RCC 7860 (cell line): ENCODE measurements around the gene SYTL3.

Experiments used
- DNase-seq: peaks from one replicate; pipeline ENCODE4 v3.0.0-alpha.2; 2015; ENCODE audit warnings: low spot score
- FAIRE-seq: peaks from 2 replicates; lab custom pipeline; 2012; peaks lifted over from hg19 to GRCh38; lab: Jason Lieb, UNC

The SYTL3 gene

DNA sequence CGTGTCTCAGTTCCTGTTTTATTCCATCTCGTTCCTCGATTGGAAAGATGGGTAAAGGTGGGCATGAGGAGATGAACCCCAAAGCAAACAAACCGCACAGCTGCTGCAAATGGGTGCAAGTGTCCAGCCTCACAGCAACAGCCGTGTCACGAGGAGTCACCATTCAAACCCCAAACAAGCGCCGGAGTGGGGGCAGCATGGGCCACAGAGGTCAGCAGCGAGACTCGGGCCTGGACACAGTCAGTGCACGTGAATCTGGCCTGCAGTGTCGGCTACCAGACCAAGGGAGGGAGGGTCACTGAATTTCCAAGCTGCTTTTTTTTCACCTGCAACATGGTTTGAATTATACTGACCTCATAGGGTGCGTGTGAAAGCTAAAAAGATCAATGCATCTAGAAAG lies 105.8 kb downstream of the SYTL3 start:
- FAIRE-seq: no peak
- DNase-seq: no peak

DNA sequence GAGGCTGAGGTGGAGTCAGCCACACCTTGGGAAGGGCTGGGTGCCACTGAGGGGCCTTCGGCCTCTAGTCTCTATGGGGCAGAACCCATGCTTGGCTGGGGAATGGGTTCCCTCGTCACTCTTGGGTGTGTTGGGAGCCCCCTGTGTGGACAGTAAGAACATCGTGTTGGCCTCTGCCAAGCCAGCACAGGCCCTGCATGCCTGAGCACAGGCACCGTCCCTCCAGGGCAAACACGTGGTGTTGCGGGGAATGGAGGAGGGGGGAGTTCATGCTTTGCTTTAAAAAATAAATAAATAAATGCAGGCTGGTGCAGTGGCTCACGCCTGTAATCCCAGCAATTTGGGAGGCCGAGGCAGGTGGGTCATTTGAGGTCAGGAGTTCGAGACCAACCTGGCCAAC lies 106.3 kb downstream of the SYTL3 start:
- no peak for FAIRE-seq
- no peak for DNase-seq

DNA sequence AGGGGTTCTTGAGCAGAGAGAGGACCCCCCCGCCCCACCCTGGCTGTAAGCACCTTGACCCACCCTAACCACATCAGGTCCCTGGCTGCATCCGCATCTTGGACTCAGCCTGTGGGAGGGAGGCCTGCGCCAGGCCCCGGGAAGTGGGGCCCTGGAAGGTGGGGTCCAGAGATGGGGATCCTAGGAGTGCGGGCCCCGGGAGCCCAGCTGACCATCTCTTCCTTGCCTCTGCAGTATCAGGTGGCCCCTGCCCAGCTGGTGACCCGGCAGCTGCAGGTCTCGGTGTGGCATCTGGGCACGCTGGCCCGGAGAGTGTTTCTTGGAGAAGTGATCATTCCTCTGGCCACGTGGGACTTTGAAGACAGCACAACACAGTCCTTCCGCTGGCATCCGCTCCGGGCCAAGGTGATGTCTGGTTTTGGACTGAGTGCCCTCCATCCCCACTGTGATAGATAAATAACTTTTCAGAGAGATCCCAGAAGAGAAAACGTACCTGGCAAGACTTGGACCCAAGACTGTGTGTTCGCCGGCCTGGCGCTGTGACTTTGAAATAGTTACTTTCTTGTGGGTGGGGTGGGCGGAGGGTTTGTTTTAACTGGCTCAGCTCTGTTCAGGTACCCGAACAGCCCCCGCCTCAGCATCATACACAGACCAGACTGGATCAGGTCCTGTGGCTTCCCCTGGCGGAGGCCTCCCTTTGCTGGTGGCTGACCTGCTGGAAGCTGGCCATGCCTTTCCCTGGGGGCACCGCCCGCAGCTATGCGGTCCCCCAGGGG lies 107.3 kb downstream of the SYTL3 start:
- FAIRE-seq: no peak

DNA sequence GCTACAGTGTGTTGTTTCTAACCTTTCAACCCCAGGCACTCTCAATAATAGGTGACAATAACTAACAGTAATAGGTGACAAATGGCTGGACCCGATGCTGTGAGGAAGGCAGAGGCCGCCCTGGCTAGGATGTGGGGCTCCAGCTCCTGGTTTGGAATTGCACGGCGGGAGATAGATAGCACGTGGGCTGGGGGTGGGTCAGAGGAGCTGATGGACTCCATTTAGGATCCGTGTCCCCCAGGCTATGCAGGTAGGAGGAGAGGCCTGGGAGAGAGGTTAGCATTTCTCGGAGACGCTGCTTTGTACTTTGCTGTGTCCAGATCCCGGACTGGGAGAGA lies 107.9 kb downstream of the SYTL3 start:
- DNase-seq (no peak), FAIRE-seq (no peak)

More for the DNA sequence above, 107.3 kb downstream of the SYTL3 start:
- no peak for DNase-seq

DNA sequence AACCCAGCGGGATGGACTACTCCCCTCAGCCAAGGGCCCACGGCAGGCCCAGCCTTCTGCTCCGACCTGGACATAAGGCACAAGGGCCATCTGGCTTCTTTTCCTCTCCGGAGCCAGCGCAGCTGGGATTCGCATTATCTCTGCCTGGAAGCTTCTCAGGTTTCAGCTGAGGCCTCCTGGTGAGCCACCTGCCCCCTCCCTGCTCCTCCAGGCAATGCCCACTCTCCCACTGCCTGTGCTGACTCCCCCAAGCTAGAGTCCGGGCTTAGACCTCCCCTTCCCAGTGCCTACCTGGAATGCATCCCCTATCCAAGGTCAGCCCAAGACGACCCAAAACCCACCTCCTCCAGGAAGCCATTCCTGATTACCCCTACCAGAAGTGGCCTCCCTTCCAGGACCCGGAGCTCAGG lies 108.6 kb downstream of the SYTL3 start:
- FAIRE-seq (no peak), DNase-seq (no peak)

DNA sequence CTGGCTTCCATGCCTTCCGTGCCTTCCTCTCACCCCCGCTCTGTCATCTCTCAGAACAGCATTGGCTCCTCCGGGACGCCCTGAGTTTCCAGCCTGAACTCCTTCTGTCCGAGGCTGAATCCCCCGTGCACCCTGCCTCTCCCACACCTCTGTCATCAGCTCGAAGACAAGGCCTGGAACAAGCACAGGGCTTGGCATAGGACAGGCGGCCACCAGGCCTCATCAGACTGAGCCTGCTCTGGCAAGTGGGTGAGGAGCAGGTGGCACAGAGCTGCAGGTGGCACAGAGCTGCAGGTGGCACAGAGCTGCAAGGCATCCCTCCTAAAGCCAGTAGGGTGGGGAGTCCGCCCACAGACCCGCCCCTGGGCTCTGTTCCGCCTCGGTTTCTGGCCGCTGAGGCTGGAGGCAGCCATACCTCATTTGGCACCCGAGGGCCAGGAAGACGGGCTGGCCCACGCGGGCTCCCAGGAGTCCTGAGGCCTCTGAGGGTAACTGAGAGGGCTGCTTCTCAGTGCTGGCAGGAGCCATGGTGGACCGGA lies 109.2 kb downstream of the SYTL3 start:
- DNase-seq: no peak
- no peak for FAIRE-seq

DNA sequence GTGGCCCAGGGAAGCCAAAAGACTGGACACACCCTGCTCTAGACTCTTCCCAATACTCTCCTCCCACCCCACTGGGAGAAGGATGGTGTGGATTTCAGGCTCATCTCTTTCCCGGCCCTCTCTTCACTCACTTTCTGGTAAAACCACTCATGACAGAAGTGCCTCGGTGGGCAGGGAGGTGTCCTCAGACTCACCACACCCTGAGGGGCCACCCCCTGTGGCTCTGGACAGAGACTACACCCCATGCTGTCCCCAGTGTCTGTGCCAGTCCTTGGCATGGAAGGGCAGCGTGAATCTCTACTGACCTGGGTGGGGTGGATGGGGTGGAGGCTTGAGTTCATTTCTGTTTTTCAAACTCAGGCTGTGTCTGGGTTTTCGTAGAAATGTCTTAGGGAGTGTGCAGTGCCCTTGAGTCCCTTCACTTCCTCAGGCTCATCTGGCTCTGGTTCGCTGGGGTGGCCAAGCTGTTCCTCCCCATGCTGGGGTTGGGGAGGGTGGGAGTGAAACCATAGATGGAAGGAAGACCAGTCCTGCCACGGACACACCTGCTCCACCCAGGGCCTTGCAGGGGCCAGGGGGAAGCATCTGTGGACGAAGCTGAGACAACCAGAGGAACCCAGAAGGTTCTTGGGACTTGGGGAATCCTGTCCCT lies 110.2 kb downstream of the SYTL3 start:
- DNase-seq (no peak), FAIRE-seq (no peak)

DNA sequence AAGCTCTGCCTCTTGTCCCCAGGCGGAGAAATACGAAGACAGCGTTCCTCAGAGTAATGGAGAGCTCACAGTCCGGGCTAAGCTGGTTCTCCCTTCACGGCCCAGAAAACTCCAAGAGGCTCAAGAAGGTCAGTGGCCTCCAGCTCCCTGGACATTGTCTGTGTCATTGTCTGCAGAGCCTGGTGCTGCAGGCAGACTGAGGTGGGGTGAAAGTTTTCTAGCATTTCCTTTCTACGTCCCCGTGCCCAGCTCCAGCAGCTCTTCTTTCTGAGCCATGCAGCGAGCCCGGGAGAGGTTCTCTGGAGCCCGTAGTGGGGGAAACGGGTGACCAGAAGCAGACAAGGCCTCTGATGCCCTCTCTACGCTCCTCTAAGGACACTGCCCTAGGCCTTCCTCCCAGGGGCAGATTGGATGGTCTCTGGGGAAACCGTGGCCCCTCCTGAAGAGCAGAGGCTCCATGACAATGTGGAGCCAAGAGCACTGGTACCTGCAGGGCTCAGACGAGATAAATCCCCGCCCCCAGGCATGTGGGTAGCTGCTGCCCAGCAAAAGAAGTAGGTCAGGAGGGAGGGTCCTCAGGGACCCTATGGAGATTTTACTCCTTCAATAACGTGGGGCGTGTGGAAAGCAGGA lies 110.9 kb downstream of the SYTL3 start:
- DNase-seq (no peak), FAIRE-seq (no peak)

DNA sequence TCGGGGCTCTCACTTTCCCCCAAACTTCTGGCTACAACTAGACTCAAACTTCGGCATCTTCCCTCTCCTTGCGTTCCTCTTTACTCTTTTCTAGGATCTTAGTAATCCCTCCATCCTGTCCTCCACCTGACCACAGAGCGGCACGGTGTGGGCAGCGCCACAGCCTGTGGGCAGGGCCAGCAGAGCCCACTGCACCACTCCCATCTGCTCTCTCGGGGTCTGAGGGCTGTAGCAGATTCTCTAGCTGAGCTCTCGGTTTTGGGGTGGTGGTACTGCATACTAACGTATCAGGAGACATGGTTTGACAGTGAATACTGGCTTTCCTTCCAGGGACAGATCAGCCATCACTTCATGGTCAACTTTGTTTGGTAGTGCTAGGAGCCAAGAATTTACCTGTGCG lies 111.9 kb downstream of the SYTL3 start:
- no peak for DNase-seq
- FAIRE-seq: no peak

DNA sequence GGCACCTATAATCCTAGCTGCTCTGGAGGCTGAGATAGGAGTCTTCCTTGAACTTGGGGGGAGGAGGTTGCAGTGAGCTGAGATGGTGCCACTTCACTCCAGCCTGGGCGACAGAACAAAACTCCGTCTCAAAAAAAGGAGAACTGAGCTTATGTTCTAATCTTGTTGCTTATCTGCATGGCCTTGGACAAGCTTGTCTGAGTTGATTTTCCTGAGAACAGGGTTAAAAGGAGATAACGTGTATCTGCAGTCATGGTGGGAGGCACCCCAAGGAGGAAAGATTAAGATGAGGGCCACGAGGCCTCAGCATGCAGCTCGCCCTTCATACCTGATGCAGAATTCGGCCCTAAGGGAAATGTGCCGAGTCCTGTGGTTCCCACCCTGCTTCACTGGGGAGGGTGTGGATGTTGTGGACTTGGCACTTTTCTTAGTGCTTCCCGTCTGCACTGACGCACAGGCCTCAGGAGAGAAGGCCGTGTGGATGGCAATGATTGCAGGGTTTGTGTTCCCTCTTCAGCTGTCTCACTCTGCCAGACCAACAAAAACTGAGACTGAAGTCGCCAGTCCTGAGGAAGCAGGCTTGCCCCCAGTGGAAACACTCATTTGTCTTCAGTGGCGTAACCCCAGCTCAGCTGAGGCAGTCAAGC lies 113.1 kb downstream of the SYTL3 start:
- DNase-seq: no peak
- FAIRE-seq: no peak

DNA sequence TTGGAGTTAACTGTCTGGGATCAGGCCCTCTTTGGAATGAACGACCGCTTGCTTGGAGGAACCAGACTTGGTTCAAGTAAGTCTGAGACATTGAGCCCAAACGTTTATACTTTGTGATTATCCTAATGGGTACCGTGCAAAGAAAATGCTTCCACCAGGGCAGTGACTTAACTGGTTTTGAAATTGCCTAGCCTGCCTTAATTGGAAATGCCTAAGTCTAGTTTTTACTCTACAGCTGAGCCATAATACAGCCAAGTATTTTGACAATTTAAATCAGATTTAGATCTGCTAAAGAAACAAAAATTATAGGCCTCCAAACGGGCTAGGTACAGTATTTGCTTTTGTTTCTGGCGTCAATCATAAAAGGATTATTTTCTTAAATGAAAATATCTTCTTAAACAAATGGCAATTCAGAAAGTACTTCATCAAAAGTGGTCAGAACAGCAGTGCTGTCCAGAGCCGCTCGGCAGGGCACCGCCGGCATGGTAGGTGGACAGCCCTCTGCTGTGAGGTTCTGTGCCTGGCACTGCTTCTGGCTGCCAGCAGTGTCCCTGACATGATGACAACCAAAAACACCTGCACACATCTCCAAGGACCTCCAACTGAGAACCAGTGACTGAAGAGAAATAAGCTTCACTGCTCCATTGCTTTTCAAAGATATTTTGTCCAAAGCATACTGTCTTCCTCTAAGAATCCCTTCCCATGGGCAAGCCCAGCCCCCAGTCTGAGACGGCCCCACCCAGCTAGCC lies 113.8 kb downstream of the SYTL3 start:
- no peak for FAIRE-seq

DNA sequence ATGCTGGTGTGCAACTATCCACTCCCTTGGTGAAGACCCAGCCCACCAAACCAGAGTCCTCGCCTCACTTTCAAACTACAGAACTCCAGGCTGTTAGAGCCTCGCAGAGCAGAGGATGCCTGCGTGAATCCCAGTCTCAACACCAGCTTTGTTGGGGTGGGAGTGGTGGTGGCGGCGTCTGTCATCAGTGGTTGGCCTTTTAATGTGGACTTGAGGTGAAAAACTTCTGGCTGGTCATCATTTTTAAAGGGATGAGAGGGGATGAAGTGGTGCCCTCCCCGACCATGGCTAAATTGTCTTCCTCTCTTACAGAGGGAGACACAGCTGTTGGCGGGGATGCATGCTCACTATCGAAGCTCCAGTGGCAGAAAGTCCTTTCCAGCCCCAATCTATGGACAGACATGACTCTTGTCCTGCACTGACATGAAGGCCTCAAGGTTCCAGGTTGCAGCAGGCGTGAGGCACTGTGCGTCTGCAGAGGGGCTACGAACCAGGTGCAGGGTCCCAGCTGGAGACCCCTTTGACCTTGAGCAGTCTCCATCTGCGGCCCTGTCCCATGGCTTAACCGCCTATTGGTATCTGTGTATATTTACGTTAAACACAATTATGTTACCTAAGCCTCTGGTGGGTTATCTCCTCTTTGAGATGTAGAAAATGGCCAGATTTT lies 114.5 kb downstream of the SYTL3 start:
- FAIRE-seq (no peak), DNase-seq (no peak)

More for the DNA sequence above, 113.8 kb downstream of the SYTL3 start:
- no peak for DNase-seq

DNA sequence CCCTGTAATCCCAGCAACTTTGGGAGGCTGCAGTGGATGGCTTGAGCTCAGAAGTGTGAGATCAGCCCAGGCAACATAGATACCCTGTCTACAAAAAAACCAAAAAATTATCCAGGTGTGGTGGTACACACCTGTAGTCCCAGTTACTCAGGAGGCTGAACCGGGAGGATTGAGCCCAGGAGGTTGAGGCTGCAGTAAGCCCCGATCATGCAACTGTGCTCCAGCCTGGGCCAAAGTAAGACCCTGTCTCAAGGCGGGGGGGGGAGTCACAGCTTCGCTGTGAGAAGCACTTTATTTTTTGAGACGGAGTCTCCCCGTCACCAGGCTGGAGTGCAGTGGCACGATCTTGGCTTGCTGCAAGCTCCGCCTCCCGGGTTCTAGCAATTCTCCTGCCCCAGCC lies 115.1 kb downstream of the SYTL3 start:
- FAIRE-seq (no peak), DNase-seq (no peak)

DNA sequence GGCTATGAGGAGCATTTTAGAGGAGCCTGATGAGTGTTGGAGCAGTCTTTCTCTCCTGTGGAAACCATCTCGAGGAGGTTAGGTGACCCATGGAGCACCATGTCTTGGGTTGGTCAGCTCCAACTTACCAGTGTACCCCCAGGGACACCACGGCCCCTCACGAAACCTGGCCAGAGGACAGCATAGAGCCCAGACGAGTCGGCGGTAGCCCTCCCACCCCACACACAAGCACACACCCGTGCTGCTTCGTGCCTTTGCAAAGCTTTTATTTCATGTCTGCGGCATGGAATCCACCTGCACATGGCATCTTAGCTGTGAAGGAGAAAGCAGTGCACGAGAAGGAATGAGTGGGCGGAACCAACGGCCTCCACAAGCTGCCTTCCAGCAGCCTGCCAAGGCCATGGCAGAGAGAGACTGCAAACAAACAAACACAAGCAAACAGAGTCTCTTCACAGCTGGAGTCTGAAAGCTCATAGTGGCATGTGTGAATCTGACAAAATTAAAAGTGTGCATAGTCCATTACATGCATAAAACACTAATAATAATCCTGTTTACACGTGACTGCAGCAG lies 115.7 kb downstream of the SYTL3 start:
- FAIRE-seq: no peak
- no peak for DNase-seq

DNA sequence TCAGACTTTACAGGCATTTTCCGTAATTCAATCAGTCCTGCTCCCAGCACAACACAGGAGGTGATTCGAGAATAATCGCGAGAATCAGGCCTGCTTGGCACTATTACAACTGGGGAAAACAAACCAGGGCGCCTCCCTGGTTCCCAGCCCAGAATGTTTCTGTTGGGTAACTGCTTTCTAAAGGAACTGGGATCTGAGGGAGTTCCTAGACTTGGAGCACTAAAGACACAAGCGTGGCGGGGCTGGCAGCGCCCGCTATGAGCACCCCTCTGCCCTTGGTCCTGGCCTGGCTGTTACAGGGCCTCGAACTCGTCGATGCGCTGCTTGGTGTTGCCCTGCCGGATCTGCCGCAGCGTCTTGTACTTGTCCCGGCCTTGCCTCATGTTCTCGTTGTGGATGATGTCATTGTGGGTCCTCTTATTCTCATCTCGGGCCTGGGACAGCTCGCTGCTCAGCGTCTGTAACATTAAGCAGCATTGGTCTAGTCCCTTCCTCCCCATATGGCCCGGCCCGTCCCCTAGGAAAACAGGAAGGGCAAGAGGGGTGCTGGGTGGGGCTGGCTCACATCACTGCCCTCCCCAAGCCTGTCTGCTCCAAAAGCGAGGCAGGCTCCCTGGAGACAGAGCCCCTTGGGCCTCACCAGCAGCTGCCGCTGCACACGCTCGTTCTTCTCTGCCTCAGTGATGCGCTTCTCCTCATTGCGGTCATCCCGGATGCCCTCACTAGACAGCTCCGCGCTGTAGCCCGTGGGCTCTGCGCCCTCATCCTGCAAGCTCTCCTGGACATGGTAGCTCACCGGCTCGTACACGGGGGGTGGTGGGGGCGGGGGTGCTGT lies 117.0 kb downstream of the SYTL3 start:
- DNase-seq (no peak), FAIRE-seq (no peak)

DNA sequence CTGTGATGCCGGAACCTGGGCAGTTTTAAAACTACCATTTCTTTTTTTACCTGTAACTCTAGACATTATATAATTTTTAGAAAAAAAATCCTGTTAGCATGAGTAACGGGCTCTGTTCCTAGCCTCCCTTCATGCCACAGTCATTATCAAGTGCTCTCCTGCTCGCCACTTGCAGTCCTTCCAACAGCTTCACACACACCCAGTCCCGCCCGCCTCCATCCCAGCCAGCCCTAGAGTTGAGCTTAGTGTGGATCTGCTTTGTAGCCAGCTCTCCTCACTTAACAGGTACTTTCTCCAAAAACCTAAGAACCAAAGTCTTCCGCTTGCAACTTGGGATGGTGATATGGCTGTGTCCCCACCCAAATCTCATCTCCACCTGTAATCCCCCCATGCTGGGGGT lies 117.9 kb downstream of the SYTL3 start:
- DNase-seq: no peak
- no peak for FAIRE-seq

DNA sequence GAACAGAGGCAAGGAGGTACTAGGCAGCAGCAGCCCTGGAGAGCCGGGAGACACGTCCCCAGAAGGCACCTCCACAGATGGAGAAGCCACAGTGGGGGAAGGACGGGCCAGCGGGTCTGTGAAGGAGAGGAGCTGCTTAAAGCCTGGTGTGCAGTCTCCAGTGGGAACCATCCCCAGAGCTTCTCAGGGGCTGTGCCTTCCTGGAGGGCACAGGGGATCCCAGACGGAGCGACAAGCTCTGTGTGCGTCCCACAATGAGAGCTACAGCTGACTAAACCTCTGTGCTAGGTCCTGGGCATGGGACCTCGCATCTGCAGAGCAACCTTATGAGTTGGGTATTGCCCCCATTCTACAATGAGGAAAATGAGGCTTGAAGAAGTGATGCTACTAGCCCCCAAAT lies 118.6 kb downstream of the SYTL3 start:
- FAIRE-seq (no peak), DNase-seq (no peak)

DNA sequence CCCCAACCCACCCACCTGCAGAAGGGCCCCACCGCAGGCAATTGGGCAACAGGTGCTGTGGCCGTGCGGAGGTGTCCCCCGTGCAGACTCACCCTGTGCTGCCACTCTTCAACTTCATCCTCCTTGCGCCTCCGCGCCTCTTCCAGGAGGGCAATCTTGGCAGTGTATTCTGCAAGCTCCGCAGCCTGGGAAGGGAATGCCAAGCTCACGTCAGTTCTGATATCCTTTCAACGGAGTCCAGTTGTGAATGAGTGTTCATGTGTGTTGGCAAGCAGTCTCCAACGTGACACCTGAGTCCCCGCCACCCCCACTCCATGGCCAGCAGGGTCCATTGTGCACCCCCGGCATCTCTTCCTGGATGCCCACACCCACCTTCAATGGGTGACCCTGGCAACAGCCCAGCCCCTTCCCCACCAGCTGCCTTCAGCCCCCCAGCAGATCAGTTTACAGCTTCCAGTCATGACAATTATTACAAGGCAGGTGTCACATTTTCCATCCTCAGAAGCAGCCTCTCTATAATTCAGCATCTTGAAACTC lies 119.4 kb downstream of the SYTL3 start:
- no peak for DNase-seq

More for the DNA sequence above, 119.4 kb downstream of the SYTL3 start:
- FAIRE-seq: no peak
